A549 treated with CpdA at 1 μM for 4 hours (cell line): ENCODE measurements around the gene HBA1. TPM values are rescaled to one million over a fixed set of nuclear protein-coding genes. Genes with fewer than 3 reads are reported as not detected.

Source experiments
- total RNA-seq: library from RNA; stranded (reverse); fragments of 200-300 nt; extraction: Qiagen RNA extraction; gene quantifications from 5 replicates; pipeline ENCODE4 v1.2.3, GENCODE V29; 2022; ENCODE audit warnings: low read depth

The HBA1 gene
- total RNA-seq = 0.91 to 1.6 TPM (median 1.3 TPM) in 5 replicates

DNA sequence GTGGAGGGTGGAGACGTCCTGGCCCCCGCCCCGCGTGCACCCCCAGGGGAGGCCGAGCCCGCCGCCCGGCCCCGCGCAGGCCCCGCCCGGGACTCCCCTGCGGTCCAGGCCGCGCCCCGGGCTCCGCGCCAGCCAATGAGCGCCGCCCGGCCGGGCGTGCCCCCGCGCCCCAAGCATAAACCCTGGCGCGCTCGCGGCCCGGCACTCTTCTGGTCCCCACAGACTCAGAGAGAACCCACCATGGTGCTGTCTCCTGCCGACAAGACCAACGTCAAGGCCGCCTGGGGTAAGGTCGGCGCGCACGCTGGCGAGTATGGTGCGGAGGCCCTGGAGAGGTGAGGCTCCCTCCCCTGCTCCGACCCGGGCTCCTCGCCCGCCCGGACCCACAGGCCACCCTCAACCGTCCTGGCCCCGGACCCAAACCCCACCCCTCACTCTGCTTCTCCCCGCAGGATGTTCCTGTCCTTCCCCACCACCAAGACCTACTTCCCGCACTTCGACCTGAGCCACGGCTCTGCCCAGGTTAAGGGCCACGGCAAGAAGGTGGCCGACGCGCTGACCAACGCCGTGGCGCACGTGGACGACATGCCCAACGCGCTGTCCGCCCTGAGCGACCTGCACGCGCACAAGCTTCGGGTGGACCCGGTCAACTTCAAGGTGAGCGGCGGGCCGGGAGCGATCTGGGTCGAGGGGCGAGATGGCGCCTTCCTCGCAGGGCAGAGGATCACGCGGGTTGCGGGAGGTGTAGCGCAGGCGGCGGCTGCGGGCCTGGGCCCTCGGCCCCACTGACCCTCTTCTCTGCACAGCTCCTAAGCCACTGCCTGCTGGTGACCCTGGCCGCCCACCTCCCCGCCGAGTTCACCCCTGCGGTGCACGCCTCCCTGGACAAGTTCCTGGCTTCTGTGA lies at the start of gene HBA1:
Gene HBA1 (plus strand): TSS at position 204 of the 906 bp plus-strand sequence. CDS start 37 bp downstream, at position 241.

GRCh38 chr16:152141-153128 lies 24.0 kb upstream of the HBA1 start, which contains the start of gene HBZ:
HBZ (plus strand) TSS chr16:152644; CDS start chr16:152910, 266 bp downstream.

DNA sequence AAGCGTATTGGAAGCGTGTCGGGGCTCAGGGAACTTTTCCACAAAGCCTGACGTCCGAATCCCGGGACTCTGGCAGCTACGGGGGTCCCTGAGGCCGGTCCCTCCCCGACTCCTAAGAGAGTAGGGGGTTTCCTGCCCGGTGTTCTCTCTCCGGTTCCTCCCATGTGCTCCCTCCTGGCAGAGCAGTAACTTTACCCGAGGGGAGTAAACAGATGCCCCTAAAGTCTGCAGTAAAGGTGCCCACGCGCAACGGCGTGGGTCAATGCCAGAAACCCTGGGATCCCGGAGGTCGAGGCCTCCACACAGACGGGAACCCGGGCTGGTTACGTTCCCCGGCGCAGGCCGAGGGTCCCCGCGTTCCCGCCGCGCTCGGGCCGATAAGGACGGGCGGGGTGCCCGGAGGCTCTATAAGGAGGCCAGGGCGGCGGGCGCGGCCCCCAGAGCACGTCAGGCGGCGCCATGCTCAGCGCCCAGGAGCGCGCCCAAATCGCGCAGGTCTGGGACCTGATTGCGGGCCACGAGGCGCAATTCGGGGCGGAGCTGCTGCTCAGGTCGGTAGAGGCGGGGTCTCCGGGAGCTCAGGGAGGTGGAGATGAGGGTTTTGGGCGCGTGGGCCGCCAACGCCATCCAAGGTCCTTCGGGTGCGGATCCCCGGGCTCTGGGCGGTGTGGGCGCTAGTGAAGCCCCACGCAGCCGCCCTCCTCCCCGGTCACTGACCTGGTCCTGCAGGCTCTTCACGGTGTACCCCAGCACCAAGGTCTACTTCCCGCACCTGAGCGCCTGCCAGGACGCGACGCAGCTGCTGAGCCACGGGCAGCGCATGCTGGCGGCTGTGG lies 10.7 kb upstream of the HBA1 start, which contains the start of gene HBM:
Gene HBM (plus strand): TSS at position 440 of the 836 bp plus-strand sequence. CDS start 20 bp downstream, at position 460.

GRCh38 chr16:172374-172941 lies 4.0 kb upstream of the HBA1 start, which contains the start of gene HBA2:
HBA2 (plus strand) TSS chr16:172876; CDS start chr16:172913, 37 bp downstream.

GRCh38 chr16:180101-180675 lies 3.7 kb downstream of the HBA1 start, which contains the start of gene HBQ1:
HBQ1 (plus strand) TSS chr16:180459; CDS start chr16:180487, 28 bp downstream.

Other genes with a start within 250 kb of the HBA1 start
- 37.5 to 43.1 TPM (median 41.6 TPM) in 5 replicates for gene POLR3K, start 123.1 kb upstream of the HBA1 start, total RNA-seq
- 59.6 to 78.0 TPM (median 75.6 TPM) in 5 replicates for gene SNRNP25, start 122.9 kb upstream of the HBA1 start, total RNA-seq
- gene RHBDF1, start 104.0 kb upstream of the HBA1 start, total RNA-seq = 19.8 to 32.1 TPM (median 28.4 TPM) in 5 replicates
- gene MPG, start 98.5 kb upstream of the HBA1 start, total RNA-seq = 54.2 to 80.9 TPM (median 71.8 TPM) in 5 replicates
- gene NPRL3, start 38.0 kb upstream of the HBA1 start, total RNA-seq = 23.1 to 31.0 TPM (median 30.2 TPM) in 5 replicates
- gene HBZ, start 24.0 kb upstream of the HBA1 start, total RNA-seq = 0.13 TPM in 1 of 5 replicates, not detected in the others
- gene HBM, start 10.7 kb upstream of the HBA1 start, total RNA-seq = not detected in 5 replicates
- gene HBA2, start 3.8 kb upstream of the HBA1 start, total RNA-seq = 0.27 to 0.53 TPM (median 0.40 TPM) in 3 of 5 replicates, not detected in the others
- gene HBQ1, start 3.8 kb downstream of the HBA1 start, total RNA-seq = 4.6 to 8.4 TPM (median 7.2 TPM) in 5 replicates
- 46.2 to 59.0 TPM (median 55.7 TPM) in 5 replicates for gene LUC7L, start 52.8 kb downstream of the HBA1 start, total RNA-seq
- 43.8 to 50.6 TPM (median 45.5 TPM) in 5 replicates for gene FAM234A, start 58.1 kb downstream of the HBA1 start, total RNA-seq
- gene RGS11, start 99.3 kb downstream of the HBA1 start, total RNA-seq = 3.7 to 5.5 TPM (median 4.1 TPM) in 5 replicates
- 1.8 to 3.8 TPM (median 2.5 TPM) in 5 replicates for gene ARHGDIG, start 103.9 kb downstream of the HBA1 start, total RNA-seq
- 0.23 to 0.89 TPM (median 0.57 TPM) in 4 of 5 replicates, not detected in the other for gene PDIA2, start 106.5 kb downstream of the HBA1 start, total RNA-seq
- gene AXIN1, start 176.0 kb downstream of the HBA1 start, total RNA-seq = 27.2 to 35.2 TPM (median 34.5 TPM) in 5 replicates
- 114 to 137 TPM (median 122 TPM) in 5 replicates for gene MRPL28, start 193.9 kb downstream of the HBA1 start, total RNA-seq
- 22.4 to 38.6 TPM (median 36.8 TPM) in 5 replicates for gene PGAP6, start 205.3 kb downstream of the HBA1 start, total RNA-seq
- 265 to 436 TPM (median 422 TPM) in 5 replicates for gene NME4, start 220.5 kb downstream of the HBA1 start, total RNA-seq
- 19.3 to 29.5 TPM (median 28.7 TPM) in 5 replicates for gene DECR2, start 225.2 kb downstream of the HBA1 start, total RNA-seq
- 17.3 to 23.6 TPM (median 20.1 TPM) in 5 replicates for gene RAB11FIP3, start 249.0 kb downstream of the HBA1 start, total RNA-seq